Tibial nerve (tissue), 4 donors: Measurements from ENCODE around the gene MDK.

Experiments used
- EP300 ChIP-seq, 2 donors: sonication (generic); formaldehyde crosslinking; IDR thresholded peaks; one replicate each; pipeline ENCODE4 v1.6.1; 2017; ENCODE audit warnings: antibody characterized with exemption in 2 of 2, mild to moderate bottlenecking in 1 of 2
- POLR2A ChIP-seq, 2 donors: fragments of 450-650 bp; IDR thresholded peaks; one replicate each; pipeline ENCODE4 v1.6.1; 2017; ENCODE audit warnings: antibody characterized with exemption in 2 of 2, mild to moderate bottlenecking in 2 of 2, moderate library complexity in 2 of 2
- TF ChIP-seq, protein P1 (sequence below), 5 experiments: fragments of 200-600 bp in 3 of 5; fragments of 450-650 bp in 2 of 5; sonication (generic) in 3 of 5; IDR thresholded peaks; one replicate each; pipeline ENCODE4 v1.5.1; 2016 to 2019; ENCODE audit warnings: antibody characterized with exemption in 5 of 5, mild to moderate bottlenecking in 3 of 5, moderate library complexity in 2 of 5

DNA sequence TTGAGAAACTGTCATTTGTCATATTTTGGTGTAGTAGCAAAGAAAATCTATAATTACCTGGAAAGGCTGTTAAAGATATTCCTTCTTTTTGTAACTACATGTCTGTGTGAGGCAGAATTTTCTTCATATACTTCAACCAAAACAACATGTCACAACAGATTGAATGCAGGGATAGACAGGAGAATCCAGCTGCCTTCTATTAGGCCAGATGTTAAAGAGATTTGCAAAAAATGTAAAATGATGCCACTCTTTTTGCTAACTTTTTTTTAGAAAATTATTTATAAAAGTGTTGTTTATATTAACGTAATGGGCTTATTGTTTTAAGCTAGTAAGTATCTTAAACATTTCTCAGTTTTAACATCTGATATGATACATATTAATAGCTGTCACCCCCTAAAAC lies 21.5 kb upstream of the MDK start:
- TF ChIP-seq, protein P1, sequence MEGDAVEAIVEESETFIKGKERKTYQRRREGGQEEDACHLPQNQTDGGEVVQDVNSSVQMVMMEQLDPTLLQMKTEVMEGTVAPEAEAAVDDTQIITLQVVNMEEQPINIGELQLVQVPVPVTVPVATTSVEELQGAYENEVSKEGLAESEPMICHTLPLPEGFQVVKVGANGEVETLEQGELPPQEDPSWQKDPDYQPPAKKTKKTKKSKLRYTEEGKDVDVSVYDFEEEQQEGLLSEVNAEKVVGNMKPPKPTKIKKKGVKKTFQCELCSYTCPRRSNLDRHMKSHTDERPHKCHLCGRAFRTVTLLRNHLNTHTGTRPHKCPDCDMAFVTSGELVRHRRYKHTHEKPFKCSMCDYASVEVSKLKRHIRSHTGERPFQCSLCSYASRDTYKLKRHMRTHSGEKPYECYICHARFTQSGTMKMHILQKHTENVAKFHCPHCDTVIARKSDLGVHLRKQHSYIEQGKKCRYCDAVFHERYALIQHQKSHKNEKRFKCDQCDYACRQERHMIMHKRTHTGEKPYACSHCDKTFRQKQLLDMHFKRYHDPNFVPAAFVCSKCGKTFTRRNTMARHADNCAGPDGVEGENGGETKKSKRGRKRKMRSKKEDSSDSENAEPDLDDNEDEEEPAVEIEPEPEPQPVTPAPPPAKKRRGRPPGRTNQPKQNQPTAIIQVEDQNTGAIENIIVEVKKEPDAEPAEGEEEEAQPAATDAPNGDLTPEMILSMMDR (IDR thresholded peaks at IDR 0.05): no peak
- TF ChIP-seq POLR2A (IDR thresholded peaks at IDR 0.05): no peak
- TF ChIP-seq EP300 (IDR thresholded peaks at IDR 0.05): no peak
